Measurements from ENCODE around the gene SPECC1L.

SPECC1L gene

DNA sequence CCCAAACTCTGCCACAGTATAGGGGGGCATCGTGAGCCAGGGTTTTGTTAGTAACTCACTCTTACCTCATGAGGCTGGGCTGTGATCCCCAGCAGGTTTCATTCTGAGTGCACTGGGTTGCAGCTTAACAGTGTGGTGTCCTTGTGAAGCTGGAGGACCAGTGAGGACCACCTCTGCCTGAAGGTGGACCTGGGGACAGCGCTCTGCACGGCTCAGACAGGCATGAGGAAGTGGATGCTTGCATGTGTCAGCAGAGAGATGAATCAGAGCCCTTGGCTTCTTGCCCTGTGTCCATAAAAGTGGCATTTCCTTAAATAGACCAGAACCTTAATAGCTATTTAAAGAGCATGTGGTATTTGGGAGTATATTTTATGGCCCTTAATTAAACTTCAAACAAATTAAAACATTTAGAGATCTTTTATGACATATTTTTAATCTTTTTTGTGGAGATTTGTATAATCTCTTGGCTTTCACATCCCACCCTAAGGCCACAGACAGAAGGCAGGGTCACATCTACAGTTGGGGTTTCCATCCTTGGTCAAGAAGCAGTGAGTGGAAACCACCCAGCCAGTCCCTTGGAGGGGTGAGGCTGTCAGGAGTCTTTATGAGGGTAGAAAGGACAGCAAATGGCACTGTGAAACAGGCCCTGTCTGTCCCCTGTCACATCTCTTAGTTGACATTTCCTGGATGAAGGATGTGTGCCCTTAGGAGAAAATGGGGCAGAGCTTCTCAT, 132.0 kb downstream of the SPECC1L start:
- TF ChIP-seq, protein P1, sequence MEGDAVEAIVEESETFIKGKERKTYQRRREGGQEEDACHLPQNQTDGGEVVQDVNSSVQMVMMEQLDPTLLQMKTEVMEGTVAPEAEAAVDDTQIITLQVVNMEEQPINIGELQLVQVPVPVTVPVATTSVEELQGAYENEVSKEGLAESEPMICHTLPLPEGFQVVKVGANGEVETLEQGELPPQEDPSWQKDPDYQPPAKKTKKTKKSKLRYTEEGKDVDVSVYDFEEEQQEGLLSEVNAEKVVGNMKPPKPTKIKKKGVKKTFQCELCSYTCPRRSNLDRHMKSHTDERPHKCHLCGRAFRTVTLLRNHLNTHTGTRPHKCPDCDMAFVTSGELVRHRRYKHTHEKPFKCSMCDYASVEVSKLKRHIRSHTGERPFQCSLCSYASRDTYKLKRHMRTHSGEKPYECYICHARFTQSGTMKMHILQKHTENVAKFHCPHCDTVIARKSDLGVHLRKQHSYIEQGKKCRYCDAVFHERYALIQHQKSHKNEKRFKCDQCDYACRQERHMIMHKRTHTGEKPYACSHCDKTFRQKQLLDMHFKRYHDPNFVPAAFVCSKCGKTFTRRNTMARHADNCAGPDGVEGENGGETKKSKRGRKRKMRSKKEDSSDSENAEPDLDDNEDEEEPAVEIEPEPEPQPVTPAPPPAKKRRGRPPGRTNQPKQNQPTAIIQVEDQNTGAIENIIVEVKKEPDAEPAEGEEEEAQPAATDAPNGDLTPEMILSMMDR (IDR thresholded peaks at IDR 0.05; ENCODE audit: low read depth, low read length), result no peak
- peak; percentile 67 for DNase-seq (ENCODE audit: extremely low read depth, low read depth)

GRCh38 chr22:24403346-24403745, 132.7 kb downstream of the SPECC1L start:
- TF ChIP-seq, protein P1 (IDR thresholded peaks at IDR 0.05; ENCODE audit: low read depth, low read length), result no peak
- no peak for DNase-seq (ENCODE audit: extremely low read depth, low read depth)

- no peak for DNase-seq (ENCODE audit: extremely low read depth, low read depth)
- TF ChIP-seq, protein P1 (IDR thresholded peaks at IDR 0.05; ENCODE audit: low read depth, low read length), result no peak
Observed at GRCh38 chr22:24404561-24405275, 134.1 kb downstream of the SPECC1L start.

GRCh38 chr22:24405631-24406321, 135.1 kb downstream of the SPECC1L start:
- TF ChIP-seq, protein P1 (IDR thresholded peaks at IDR 0.05; ENCODE audit: low read depth, low read length), result no peak
- no peak for DNase-seq (ENCODE audit: extremely low read depth, low read depth)

- TF ChIP-seq, protein P1 (IDR thresholded peaks at IDR 0.05; ENCODE audit: low read depth, low read length), result no peak
- no peak for DNase-seq (ENCODE audit: extremely low read depth, low read depth)
Observed at GRCh38 chr22:24406322-24407277, 136.0 kb downstream of the SPECC1L start.

DNA sequence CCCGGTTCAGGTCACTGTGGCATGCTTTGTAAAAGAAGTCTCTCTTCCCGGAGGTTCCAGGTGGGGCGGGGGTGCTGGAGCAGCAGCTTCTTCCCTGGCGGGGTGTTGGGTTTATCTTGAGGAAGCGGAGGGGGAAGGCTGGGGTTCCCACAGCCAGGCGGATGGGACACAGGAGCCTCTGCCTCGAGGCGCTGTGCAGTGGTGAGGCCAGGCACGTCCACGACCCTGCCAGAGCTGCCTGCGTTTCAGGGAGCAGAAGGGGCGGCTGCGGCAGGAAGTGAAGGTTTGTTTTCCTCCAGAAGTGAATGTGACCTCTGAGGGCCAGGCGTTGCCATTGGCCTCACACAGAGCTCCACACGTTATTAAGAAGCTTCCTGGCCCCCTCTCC, 136.6 kb downstream of the SPECC1L start:
- TF ChIP-seq, protein P1 (IDR thresholded peaks at IDR 0.05; ENCODE audit: low read depth, low read length), result no peak
- DNase-seq (ENCODE audit: extremely low read depth, low read depth), result no peak
